ENCODE data around the gene PVR. TPM values are rescaled to one million over a fixed set of nuclear protein-coding genes. Genes with fewer than 3 reads are reported as not detected.

PVR gene
- total RNA-seq, 2 experiments from 2014 or later: 0.67 to 0.82 TPM

DNA sequence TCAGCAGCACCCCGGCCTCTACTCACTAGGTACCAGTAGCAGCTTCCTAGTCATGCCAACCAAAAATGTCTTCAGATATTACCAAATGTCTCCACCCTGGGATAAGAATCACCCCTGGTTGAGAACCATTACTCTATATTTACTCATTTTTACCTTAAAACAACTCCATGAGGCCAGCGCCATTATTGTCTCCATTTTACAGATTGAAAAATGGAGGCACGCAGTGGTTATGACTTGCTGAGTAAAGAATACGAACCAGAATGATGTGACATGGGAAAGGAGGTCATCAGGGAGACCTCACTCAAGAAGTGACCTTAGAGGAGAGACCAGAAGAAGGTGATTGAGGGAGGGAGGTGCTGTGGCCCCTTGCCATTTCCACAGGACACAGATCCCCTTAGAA lies 29.8 kb downstream of the PVR start:
- POLR2A ChIA-PET: no interaction called here
- no peak overlapping the region for H3K4me3 ChIP-seq (ENCODE audit: low read length)
- Mint-ChIP-seq H3K36me3 (ENCODE audit: low read depth) (no peaks in the 10 kb centered on the region), H3K27ac (no peak overlapping the region), H3K9me3 (no peaks in the 10 kb centered on the region), H3K4me1 (ENCODE audit: low read depth) (no peaks in the 10 kb centered on the region), H3K27me3 (peaks cover 4% of the 10 kb centered on the region), H3K4me3 (no peak overlapping the region)
- no peak for DNase-seq
- no peaks in the 10 kb centered on the region for H3K27me3 ChIP-seq (ENCODE audit: control insufficient read depth in 1 of 2, insufficient read depth in 2 of 2, low read length in 2 of 2)
- intact Hi-C loops (cut with DNase I, micrococcal nuclease): no loop called here
- H3K4me1 ChIP-seq (ENCODE audit: insufficient read depth, low read length): no peaks in the 10 kb centered on the region
- no peak overlapping the region for H3K27ac ChIP-seq (ENCODE audit: low read depth in 1 of 2, low read length in 2 of 2)
- peaks cover 0 to 4% of the 10 kb centered on the region in 2 experiments for H3K9me3 ChIP-seq (ENCODE audit: control insufficient read depth in 1 of 2, insufficient read depth in 1 of 2, low read length in 2 of 2)
- no peaks in the 10 kb centered on the region for H3K36me3 ChIP-seq (ENCODE audit: insufficient read depth, low read length)
- ATAC-seq (ENCODE audit: poor library complexity): no peak
- TF ChIP-seq, protein P1, sequence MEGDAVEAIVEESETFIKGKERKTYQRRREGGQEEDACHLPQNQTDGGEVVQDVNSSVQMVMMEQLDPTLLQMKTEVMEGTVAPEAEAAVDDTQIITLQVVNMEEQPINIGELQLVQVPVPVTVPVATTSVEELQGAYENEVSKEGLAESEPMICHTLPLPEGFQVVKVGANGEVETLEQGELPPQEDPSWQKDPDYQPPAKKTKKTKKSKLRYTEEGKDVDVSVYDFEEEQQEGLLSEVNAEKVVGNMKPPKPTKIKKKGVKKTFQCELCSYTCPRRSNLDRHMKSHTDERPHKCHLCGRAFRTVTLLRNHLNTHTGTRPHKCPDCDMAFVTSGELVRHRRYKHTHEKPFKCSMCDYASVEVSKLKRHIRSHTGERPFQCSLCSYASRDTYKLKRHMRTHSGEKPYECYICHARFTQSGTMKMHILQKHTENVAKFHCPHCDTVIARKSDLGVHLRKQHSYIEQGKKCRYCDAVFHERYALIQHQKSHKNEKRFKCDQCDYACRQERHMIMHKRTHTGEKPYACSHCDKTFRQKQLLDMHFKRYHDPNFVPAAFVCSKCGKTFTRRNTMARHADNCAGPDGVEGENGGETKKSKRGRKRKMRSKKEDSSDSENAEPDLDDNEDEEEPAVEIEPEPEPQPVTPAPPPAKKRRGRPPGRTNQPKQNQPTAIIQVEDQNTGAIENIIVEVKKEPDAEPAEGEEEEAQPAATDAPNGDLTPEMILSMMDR (IDR thresholded peaks at IDR 0.05): no peak
- CTCF ChIA-PET: no interaction called here

DNA sequence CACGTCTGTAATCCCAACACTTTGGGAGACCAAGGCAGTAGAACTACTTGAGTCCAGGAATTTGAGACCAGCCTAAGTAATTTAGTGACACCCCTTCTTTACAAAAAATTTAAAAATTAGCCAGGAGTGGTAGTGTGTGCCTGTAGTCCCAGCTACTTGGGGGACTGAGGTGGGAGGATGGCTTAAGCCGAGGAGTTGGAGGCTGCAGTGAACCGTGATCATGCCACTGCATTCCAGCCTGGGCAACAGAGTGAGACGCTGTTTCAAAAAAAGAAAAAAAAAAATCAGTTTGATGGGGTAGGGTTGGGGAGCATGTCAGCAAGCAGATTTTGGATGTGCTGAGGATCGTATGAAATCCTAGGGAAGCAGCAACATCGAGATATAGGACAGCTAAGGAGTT lies 31.8 kb downstream of the PVR start:
- TF ChIP-seq, protein P1 (IDR thresholded peaks at IDR 0.05): no peak
- ChIA-PET CTCF (no interaction called here), POLR2A (no interaction called here)
- H3K27me3 Mint-ChIP-seq: peaks cover 9% of the 10 kb centered on the region
- Histone ChIP-seq H3K36me3 (ENCODE audit: insufficient read depth, low read length) (no peaks in the 10 kb centered on the region), H3K9me3 (ENCODE audit: control insufficient read depth in 1 of 2, insufficient read depth in 1 of 2, low read length in 2 of 2) (peaks cover 0 to 4% of the 10 kb centered on the region in 2 experiments), H3K4me1 (ENCODE audit: insufficient read depth, low read length) (no peaks in the 10 kb centered on the region), H3K27me3 (ENCODE audit: control insufficient read depth in 1 of 2, insufficient read depth in 2 of 2, low read length in 2 of 2) (no peaks in the 10 kb centered on the region), H3K4me3 (ENCODE audit: low read length) (no peak overlapping the region), H3K27ac (ENCODE audit: low read depth in 1 of 2, low read length in 2 of 2) (no peak overlapping the region)
- no peak for DNase-seq
- H3K4me1 Mint-ChIP-seq (ENCODE audit: low read depth): no peaks in the 10 kb centered on the region
- no peak overlapping the region for H3K27ac Mint-ChIP-seq
- no peak overlapping the region for H3K4me3 Mint-ChIP-seq
- ATAC-seq (ENCODE audit: poor library complexity): no peak
- intact Hi-C loops (cut with DNase I, micrococcal nuclease): no loop called here
- H3K9me3 Mint-ChIP-seq: no peaks in the 10 kb centered on the region
- no peaks in the 10 kb centered on the region for H3K36me3 Mint-ChIP-seq (ENCODE audit: low read depth)

DNA sequence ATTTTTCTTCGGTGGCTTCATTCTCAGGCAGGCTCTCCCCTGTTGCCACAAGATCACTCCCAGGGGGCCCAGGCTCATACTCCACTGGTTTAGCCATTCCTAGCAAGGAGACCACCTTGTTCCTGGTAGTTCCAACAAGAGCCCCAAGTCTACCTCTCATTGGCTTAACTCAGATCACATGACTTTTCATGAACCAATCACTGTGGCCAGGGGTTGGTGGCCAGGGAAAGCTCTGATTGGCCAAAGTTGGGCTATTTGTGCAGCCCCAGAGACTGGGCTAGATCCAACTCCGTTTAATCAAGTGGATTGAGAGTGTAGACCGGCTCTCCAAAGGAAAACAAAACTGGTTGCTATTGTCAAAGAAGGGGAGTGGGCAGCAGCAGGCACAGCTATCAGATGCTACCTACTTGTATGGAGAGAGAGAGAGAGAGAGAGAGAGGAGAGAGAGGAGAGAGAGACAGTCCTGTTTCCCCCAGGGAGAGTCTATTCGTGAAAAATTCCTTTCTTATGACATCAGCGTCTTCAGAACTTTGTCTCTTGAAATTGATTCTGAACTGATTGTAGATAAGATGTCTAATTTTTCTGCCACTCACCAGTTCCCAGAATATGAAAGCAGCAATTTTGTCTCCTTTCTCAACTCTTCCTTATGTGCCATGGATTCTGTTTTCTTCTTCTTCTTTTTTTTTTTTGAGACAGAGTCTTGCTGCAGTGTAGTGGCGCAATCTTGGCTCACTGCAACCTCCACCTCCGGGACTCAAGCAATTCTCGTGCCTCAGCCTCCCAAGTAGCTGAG lies 33.5 kb downstream of the PVR start:
- H3K4me1 ChIP-seq (ENCODE audit: insufficient read depth, low read length): no peaks in the 10 kb centered on the region
- intact Hi-C loops (cut with DNase I, micrococcal nuclease): no loop called here
- Mint-ChIP-seq H3K36me3 (ENCODE audit: low read depth) (no peaks in the 10 kb centered on the region), H3K27ac (no peak overlapping the region), H3K4me1 (ENCODE audit: low read depth) (no peaks in the 10 kb centered on the region), H3K27me3 (peaks cover 11% of the 10 kb centered on the region), H3K9me3 (no peaks in the 10 kb centered on the region), H3K4me3 (no peak overlapping the region)
- CTCF ChIA-PET: no interaction called here
- DNase-seq: no peak
- H3K4me3 ChIP-seq (ENCODE audit: low read length): no peak overlapping the region
- TF ChIP-seq, protein P1 (IDR thresholded peaks at IDR 0.05): no peak
- no peaks in the 10 kb centered on the region for H3K27me3 ChIP-seq (ENCODE audit: control insufficient read depth in 1 of 2, insufficient read depth in 2 of 2, low read length in 2 of 2)
- no peaks in the 10 kb centered on the region for H3K9me3 ChIP-seq (ENCODE audit: control insufficient read depth in 1 of 2, insufficient read depth in 1 of 2, low read length in 2 of 2)
- no peaks in the 10 kb centered on the region for H3K36me3 ChIP-seq (ENCODE audit: insufficient read depth, low read length)
- ATAC-seq (ENCODE audit: poor library complexity): no peak
- no peak overlapping the region for H3K27ac ChIP-seq (ENCODE audit: low read depth in 1 of 2, low read length in 2 of 2)
- POLR2A ChIA-PET: no interaction called here

Measured in CD4-positive, alpha-beta T cell (primary cell).